Stimulated activated CD4-positive, alpha-beta T cell treated with anti-CD3 and anti-CD28 coated beads, Interleukin-12 subunit alpha, Interleukin-12 subunit beta, amount 100 ng/mL, for 48 hours (primary cell): ENCODE data around the gene TMC4.
A peak's percentile ranks its signal among the peaks of the same experiment; 100 is the strongest.
"Not testable (repeated sequence)": the region's sequence is repeated elsewhere in the genome, so short reads cannot be mapped to it uniquely, and the experiment has no call there.

ENCODE experiments used
- DNase-seq, 3 donors: peaks; one replicate each; pipeline ENCODE4 v3.0.0-alpha.2; 2020; ENCODE audit warnings: low read depth in 2 of 3, low spot score in 1 of 3

Gene TMC4

DNA sequence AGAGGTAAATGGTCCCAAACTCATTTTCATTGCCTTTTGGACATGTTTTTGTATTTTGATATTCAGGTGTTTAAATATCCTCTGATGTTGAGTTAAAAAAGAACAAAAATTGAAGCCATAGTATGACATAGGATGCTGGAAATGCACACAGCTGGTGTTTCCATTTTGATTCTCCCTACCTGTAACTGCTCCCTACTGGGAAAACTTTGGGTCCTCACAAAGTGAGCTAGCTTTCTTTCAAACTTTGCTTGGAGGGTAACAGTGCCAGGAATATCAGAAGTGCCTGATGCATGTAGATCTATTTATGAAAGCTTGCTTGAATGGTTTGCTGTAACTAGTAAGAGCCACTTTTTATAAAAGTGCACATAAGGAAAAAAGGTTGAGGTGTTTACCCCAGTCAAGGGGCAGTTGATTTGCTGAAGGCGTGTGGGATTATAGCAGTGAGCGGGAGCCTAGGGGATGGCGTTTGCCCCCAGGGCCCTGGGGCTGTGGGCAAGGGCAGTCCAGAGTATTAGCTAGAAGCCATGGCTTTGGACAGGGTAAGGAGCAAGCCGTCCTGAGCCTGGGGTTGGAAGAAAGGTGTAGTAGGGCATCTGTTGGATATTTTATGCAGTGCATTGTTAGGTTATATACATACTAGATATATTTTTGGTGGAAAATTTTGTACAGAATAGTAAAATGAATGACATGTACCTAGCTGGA lies 32.0 kb upstream of the TMC4 start:
- DNase-seq = no peak

DNA sequence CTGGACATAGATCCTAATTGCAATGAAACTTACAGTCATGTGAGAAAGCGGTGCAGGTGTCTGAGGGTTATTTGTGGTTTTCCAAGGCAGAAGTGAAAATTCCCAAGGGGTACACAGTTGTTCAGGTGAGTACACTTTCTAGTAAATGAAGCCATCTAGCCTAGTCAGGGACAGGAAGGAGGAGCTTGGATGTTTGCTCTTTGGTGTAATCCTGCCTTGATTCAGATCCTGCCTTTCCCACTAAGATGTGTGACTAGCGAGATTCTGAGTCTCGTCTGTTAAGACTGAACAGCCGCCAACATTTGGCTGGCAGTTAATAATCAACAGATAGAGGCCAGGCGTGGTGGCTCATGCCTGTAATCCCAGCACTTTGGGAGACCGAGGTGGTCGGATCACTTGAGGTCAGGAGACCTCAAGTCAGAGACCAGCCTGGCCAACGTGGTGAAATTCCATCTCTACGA lies 30.2 kb upstream of the TMC4 start:
- DNase-seq = no peak

DNA sequence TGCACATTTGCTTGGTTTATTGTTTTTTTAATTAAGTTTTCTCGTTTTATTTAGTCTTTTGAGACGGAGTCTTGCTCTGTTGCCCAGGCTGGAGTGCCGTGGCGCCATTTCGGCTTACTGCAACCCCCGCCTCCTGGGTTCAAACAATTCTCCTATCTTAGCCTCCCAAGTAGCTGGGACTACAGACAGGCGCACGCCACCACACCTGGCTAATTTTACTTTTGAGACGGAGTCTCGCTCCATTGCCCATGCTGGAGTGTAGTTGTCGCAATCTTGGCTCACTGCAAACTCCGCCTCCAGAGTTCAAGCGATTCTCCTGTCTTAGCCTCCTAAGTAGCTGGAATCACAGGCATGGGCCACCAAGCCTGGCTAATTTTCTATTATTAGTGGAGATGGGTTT lies 29.0 kb upstream of the TMC4 start:
- no peak for DNase-seq

DNA sequence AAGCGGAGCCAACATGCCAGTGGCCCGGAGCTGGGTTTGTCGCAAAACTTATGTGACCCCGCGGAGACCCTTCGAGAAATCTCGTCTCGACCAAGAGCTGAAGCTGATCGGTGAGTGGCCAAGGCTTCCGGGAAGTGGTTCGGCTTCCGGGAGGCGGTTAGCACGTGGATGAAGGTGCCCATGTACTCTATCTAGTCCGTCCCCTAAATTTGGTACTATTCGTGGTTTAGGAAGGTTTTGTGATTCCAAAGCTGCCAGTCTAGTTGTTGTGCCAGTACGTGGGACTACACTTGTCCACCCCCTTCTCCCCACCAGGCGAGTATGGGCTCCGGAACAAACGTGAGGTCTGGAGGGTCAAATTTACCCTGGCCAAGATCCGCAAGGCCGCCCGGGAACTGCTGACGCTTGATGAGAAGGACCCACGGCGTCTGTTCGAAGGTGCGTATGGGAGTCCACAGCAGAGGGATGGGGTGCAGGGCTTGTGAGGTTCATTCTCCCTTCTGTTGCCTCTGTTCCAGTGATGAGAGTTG lies 28.3 kb upstream of the TMC4 start:
- no peak for DNase-seq

DNA sequence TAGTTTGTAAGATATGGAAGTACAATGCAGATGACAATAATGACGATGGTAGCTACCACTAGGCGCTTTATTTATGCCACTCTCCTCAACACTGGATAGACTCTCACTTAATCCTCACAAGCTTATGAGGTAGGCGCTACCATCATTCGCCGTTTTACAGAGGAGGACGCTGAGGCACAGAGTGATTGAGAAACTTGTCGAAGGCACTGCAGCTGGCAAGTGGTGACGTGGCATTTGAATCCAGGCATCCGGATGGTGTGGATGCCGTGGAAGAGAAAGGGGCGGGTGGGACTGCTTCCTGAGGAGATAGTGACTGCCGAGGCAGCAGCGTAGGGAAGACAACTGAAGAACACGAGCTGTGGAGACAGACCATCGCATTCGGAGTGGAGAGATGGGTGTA lies 26.4 kb upstream of the TMC4 start:
- DNase-seq = no peak

DNA sequence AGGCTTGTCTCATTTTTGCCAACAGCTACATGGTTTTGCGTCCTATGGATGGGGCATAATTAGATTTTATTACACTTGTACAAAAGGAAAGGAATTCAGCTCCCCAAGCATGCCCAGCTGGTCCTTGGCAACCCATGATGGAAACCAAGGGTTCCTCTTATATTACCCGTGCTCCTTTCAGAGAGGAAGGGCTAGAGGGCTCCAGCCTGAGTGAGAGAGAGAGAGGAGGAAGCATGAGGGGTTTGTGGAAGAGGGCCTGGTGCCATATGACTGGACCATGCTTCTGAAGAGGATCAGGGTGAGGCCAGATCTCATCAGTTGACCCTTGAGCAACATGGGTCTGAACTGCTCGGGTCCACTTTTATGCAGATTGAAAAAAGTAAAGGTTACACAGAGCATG lies 24.2 kb upstream of the TMC4 start:
- DNase-seq = no peak

DNA sequence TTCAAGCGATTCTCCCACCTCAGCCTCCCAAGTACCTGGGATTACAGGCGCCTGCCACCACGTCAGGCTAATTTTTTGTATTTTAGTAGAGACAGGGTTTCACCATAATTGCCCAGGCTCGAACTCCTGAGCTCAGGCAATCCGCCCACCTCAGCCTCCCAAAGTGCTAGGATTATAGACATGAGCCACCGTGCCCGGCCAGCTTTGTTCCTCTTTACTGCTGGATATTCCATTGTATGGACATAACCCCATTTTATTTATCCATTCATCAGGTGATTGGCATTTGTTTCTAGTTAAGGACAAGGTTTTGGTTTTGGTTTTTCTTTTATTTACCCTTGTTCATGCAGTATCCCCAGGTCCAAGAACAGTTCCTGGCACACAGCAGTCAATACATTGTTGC lies 23.6 kb upstream of the TMC4 start:
- DNase-seq = no peak

DNA sequence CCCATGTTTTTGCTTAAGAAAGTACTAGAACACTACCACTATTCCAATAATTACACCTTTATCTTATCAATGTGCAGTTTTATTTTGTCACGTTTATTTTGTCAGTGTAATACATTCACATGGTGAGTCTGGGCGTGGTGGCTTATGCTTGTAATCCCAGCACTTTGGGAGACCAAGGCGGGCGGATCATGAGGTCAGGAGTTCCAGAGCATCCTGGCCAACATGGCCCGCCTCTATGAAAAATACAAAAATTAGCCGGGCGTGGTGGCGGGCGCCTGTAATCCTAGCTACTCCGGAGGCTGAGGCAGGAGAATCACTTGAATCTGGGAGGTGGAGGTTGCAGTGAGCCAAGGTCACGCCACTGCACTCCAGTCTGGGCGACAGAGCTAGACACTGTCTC lies 21.5 kb upstream of the TMC4 start:
- DNase-seq = not testable (repeated sequence)

DNA sequence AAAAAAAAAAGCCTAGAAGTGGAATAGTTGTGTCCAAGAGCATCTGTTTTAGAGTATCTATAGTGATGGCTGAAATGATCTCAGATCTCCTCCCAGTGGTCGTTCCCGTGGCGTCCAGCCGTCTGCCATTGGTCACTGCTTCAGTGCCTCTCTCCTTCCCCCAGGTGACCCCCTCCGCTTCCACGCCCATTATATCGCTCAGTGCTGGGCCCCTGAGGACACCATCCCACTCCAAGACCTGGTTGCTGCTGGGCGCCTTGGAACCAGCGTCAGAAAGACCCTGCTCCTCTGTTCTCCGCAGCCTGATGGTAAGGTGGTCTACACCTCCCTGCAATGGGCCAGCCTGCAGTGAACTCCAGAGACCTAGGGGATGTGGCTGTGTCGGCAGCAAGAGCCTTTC lies 20.1 kb upstream of the TMC4 start:
- no peak for DNase-seq

DNA sequence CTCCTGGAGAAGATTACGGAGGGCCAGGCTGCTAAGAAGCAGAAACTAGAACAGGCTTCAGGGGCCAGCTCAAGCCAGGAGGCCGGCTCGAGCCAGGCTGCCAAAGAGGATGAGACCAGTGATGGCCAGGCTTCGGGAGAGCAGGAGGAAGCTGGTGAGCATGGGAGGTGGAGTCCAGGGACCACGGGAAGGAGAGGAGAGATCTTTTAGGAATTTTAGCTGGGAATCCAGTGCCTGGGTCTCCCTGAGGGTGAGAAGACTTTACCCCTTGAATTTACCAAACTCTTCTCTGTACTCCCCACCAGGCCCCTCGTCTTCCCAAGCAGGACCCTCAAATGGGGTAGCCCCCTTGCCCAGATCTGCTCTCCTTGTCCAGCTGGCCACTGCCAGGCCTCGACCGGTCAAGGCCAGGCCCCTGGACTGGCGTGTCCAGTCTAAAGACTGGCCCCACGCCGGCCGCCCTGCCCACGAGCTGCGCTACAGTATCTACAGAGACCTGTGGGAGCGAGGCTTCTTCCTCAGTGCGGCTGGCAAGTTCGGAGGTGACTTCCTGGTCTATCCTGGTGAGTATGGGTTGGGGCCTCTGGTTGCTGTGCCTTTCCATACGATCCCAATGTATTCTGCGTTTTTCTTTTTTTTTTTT lies 19.0 kb upstream of the TMC4 start:
- no peak for DNase-seq

DNA sequence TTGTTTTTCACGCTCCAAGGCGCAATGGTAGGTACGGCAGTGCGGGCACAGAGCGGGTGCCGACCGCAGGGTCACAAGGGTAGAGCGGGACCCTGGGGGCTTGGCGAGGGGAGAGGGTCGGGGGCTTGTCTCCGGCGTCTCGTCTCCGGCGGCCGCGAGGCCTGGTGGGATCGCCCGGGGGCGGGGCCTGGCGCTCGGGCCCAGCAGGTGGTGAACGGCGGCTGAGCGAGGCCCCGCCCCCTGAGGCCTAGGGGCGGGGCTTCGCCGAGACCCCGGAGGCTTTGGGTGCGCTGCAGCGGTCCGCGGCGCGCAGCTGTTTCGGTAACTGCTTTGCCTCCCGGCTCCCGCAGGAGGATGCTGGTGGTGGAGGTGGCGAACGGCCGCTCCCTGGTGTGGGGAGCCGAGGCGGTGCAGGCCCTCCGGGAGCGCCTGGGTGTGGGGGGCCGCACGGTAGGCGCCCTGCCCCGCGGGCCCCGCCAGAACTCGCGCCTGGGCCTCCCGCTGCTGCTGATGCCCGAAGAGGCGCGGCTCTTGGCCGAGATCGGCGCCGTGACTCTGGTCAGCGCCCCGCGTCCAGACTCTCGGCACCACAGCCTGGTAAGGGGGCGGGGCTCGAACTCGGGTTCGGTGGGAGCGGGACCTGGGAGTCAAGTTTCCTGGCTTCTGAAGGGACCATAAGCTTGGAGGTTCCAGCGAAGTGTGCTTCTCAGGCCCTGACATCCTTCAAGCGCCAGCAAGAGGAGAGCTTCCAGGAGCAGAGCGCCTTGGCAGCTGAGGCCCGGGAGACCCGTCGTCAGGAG lies 18.3 kb upstream of the TMC4 start, which contains the start of gene TSEN34:
Gene TSEN34, plus strand, starts transcription at position 298 of the 800 bp plus-strand sequence. Its CDS starts 57 bp downstream, at position 355.
- DNase-seq = peak in 2 of 3 donors; percentile 71 to 80

DNA sequence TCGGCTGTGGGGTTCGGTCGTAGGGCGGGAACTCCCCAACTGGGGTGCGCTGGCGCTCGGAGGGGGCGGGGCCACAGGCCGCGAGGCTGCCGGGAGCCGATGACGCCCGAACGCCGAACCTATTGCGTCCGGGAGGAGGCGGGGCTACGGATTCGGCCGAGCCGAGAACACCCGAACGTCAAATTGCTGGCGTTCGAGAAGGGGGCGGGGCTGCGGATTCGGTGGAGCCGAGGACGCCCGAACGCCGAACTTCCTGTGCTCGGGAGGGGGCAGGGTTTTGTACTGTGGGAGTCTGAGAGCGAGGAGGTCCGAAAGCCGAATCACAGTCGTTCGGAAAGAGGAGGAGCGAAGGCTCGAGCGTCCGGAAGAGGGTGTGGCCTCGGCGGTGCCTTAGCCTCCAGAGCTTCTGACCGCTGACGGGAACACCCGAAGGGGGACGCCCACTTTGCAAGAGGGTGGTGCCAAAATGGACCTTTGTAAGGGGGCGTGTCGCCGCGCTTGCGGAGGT lies 17.6 kb upstream of the TMC4 start:
- peak; percentile 100 for DNase-seq

DNA sequence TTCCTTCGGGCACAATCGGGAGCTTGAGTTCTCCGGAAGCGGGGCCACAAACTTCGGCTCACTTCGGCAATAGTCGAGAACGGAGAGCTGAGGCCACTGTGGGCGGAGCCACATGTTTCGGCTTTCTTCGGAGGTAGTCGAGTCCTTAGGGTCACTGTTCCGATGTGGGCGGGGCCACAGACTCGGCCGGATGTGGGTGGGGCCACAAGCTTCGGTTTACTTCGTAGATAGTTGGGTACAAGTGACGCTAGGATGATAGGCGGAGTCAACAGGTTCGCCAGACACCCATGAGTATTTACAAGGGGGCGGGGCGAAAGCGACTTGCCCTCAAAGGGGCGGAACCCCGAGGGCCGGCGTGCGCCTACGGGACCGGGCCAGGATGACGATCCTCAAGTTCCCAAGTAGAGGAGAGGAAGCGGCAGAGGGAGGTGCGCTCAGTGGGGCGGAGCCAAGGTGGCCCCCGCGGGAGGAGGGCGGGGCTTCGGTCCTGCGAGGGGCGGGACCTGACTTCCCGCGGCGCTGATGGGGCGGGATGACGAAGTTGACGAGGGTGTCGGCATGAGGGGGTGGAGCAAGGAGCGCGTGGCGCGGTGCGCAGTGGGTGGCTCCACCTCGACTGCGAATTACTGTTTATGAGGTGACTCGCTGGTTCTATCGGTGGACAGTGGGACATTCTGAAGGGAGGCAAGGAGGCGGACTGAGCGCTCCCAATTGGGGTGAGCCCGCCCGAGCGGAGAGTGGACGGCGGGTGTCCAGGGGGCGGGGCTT lies 17.0 kb upstream of the TMC4 start:
- DNase-seq = peak; percentile 100

DNA sequence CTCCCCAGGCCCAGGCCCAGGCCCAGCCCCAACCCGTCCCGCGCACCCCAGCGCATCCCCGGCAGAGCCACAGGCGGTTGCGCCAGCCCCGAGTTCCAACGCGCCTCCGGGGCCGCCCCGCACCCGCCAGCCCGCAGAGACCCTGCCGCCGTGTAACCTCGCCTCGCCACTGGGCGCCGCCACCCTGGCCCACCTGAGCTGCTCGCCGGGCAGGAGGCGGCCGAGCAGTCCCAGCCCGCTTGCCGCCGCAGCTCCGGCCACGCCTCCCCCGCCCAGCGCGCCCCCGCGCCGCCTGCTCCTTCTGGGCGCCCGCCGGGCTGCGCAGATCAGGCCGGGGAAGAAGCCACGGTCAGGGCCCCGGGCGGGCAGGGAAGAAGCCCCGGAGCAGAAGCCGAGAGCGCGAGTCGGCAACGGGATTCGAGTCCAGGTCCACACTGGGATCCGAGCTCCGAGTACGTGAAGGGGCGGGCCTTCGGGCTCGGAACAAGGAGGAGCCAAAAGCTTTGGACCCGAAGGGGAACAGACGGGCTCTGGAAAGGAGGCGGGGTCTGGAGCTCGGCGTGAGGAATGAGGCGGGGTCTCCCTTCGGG lies 16.3 kb upstream of the TMC4 start, which contains the start of gene MBOAT7:
Gene MBOAT7, minus strand, starts transcription at position 436 of the 590 bp plus-strand sequence. CDS start 1,072 bp downstream, outside the sequence.
- DNase-seq = no peak

DNA sequence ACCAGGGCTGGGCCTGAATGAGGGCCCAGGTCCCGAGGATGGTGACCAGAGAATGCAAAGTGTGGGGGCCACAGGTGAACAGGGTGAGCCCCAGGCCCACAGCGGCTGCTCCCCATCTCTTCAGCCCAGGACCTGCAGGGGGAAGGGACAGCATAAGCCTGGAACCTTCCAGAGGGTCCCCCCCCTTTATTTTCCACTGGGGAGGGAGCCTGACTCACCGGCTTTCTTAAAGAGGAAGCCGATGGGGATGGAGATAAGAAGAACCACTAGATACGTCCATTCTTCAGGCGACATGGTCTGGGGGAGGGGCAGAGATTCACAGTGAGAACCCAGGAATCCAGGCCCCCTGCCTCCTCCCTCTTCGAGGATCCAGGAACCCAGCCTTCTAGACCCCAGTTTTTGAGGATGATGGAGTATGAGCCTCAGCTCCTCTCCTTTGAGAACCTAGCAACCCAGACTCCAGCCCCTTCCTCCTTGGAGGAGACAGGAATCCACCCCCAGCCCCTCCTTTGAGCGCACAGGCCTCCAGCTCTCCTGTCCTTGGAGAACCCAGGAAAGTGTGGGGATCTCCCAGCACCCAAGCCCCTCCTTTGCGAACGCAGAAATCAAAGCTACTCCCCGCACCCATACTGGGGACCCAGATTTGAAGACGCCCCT lies 15.4 kb upstream of the TMC4 start:
- DNase-seq = no peak

DNA sequence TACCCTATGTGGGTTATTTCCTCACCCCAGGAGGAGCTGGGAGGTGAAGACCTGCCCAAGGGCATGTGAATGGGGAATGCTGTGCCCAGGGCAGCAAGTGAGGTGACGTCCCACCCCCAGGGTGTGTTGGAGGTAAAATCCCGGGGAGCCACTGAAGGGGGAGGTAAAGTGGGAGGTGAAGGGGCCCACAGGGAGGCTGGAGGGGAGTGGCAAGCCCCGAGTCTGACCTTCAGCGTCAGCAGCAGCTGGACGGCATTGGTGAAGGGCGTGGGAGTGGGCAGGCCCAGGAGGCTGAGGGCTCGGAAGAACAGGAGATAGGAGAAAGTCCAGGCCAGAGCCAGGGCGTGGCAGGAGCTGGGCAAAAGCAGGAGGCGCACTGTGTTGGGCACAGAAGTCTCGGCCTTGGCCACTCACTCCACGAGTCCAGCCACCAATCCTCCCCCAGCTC lies 14.0 kb upstream of the TMC4 start:
- DNase-seq = no peak

DNA sequence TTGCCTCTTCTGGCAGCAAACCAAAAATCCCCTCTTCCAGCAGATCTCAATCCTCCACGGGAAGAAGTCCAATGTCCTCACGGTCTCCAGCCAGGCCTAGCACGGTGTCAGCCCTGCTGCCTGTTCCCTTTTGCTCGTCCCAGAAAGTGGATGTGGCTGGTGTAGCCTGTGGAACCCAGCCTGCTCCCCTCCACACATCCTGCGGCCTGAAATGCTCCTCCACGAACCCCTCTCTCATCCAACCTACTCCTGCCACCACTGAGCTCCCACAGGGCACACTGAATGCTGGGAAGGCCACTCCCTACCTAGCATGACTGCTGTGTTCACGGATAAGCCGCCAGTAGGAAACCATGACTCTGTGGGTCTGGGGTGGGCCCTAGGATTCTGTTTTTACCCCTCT lies 13.4 kb upstream of the TMC4 start:
- no peak for DNase-seq

DNA sequence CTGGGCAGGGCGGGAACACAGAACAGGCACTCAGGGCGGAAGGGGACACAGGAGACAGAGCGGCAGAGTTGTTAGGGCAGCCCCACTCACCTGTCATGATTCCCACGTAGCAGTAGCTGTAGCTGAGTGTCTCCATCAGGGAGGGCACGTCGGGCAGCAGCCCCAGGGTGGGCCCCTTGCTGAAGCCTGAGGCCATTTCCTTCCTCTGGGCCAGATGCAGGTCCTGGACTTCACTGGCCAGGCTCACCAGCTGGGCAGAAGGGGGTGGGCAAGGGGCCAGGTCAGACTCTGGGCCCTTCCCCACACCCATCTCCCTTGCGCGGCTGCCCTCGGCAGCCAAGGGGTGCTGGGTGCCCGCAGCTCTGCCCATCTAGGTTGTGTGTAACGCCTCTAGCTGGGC lies 10.5 kb upstream of the TMC4 start:
- DNase-seq = no peak

DNA sequence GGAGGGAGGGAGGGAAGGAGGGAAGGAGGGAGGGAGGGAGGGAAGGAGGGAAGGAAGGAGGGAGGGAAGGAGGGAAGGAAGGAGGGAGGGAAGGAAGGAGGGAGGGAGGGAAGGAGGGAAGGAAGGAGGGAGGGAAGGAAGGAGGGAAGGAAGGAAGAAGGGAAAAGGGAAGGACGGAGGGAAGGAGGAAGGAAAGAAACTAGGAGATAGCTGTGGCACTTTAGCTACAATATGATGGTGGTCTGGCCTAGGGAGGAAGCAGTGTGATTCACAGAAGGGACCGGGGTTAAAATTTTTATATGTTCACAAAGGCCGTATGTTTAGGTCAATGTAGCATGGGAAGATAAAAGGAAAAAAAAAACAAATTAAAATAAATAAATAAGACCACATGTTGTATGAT lies 8.9 kb upstream of the TMC4 start:
- not testable (repeated sequence) for DNase-seq

DNA sequence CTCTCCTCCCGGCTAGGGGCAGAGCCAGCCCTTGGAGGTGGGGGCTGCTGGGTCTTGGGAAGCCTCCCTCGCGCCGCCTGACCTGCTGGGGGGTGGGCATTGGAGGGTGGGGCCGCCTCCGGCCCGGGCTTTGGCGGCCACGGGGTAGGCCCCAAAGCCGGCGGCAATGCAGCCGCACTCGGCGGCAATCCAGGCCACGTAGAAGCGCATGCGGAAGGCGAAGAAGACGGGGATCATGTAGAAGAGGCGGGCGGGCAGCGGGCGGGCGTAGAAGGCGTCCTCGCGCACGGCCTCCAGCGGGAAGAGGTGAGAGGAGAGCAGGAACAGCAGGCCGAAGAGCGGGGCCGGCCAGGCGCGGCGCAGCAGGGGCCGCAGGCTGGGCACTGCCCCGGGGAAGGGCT lies 7.7 kb upstream of the TMC4 start:
- no peak for DNase-seq
